Hypothalamus (tissue), 51 donors: ENCODE results near the gene CAPRIN2.

Source experiments
- DNase-seq, 51 donors: peaks; one replicate each; lab custom pipeline; 2025; lab: John Stamatoyannopoulos, UW

CAPRIN2 gene

DNA sequence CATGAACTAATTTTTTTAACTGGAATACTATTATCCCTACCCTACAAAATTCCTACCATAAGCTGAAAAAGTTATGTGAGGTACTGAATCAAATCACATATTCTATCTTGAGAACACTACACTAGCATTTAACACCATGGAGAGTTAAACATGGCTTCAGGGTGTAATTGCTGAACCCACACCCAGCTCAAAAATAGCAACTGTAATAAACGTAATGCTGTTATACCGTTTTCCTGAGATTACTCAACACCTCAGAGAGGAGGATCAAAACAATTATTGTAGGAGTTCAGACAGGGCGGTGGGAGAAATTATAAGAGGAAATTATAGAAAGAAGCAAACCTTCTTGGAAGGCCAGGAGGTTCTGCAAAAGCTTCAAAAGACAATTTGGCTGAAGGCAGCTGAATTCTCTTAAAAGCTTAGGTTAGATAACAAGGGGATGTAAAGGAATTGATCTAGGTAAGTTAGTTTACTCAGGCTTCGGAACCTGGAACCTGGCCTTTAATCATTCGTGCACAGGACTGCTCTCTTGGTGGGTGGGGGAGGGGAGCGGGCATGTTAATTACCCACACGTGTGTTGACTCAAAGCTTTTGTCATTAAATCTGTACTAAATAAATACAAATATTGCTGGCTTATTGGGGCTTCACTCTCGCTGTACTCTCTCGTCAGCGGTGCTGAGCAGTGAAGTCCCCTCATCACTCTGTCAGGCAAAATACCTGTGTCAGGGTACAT is 47.0 kb downstream of the CAPRIN2 start:
- peak in 1 of 51 donors; percentile 25 for DNase-seq

DNA sequence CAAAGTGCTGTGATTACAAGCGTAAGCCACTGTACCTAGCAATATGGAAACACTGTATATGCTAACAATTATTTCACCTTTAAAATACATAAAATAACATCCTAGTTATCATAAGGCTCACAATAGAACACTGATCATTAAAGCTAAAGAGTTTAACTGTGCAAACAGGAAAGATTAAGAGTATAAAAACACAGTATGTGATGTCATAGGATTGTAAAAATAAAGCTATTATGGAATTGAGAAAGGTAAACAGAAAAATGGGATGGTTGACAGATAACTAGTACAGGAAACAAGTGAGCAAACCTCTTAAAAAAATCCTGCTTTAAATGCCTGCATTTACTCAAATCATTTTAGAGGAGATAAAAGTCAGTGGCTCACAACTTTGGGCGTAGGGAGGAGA is 48.3 kb downstream of the CAPRIN2 start:
- no peak for DNase-seq

DNA sequence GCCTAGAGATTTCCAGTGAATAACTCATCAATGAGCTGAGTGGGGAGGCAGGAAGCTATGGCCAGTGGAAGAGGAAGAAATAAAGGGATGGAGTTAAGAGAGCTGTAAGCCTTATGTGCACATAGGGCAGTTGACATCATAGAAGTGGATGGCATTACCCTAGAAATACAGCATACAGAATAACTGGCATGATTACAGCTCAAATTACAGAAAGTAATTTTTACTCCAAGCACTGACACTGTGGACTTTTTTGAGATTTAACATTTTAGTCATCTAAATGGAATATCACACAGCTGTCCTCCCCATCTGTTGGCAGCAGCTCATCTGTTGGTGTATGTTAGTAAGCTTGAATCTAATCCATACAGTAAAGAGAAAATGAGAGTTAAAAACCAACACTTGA is 53.7 kb downstream of the CAPRIN2 start:
- peak in 1 of 51 donors; percentile 7 for DNase-seq

DNA sequence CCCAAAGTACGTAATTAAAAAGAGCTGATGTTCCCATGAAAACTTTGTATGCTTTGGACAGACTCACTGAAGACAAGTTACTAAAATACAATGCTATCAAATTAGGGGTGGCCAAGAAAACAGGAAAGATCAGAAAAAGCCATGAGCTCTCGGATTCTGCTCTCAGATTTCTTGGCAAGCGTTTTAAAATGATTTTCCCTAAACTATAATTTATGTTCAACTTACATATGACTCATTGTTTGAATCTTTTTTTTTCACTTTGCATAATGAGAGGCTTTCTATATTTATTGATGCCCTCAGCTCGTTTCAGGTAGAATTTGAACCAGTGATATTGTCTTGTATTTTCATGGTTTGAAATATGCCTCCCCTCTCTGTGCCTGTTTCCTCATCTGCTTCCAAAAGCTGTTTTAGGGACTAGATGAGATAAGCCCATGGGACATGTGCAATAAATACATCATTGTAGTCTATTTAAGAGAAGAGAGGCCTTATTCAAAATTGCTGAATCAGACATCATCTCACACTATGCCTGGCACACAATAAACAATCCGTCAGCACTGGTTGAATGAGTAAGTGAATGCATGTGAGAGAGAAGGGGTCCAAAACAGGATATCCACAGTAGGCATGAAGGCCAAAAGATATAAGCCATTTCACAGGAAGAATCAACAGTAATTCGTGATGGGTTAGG is 54.4 kb downstream of the CAPRIN2 start:
- DNase-seq: peak in 1 of 51 donors; percentile 15

DNA sequence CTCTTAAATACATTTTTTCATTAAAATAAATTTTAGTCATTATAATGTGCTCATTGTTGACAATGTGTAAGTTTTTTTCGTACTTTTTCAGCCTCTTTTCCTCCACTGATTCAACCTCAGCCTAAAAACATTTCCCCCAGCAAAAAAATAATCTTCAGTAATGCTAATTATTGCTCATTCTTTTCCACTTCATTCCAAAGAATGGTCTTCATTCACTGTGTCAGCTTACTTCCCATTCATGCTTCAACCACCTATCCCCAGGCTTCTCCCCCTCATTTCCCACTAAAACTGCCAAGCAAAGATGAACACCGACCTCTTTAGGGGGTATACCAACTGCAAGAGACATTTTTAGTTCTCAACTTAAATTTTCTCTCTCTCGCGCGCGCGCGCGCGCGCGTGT is 56.4 kb downstream of the CAPRIN2 start:
- no peak for DNase-seq

DNA sequence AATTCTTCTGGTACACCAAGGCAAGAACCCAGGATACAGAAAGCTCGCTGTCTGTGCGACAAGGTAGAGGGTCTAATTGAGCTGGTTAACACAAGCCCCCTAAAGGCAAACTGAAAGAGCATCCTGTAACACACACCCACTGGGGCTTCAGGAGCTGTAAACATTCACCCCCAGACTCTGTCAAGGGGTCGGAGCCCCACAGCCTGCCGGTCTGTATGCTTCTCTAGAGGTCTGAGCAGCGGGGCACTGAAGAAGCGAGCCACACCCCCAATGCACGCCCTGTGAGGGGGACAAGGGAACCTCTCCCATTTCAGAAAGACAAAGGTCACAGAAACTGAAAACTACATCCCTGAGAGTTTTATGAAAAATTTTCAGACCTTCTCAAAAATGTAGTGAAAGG is 57.8 kb downstream of the CAPRIN2 start:
- no peak for DNase-seq

DNA sequence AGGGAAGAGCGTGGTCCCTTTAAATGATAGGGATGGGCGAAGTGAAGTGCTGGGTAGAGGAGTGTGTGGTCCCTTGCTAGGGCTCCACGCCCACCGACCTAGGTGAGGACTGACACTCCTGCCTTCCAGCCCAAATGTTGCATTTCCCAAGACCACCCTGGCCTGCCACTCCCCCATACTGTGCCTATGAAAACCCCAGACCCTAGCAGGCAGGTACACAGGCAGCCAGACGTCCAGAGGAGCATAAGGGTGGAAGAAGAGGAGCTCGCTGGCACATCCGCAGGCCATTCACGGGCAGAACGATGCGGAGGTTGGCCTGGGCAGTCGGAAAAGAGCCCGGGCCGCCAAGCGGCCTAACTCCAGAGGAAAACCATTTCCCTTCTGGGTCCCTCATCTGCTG is 58.3 kb downstream of the CAPRIN2 start:
- DNase-seq: peak in 2 of 51 donors; percentile 2 to 4

DNA sequence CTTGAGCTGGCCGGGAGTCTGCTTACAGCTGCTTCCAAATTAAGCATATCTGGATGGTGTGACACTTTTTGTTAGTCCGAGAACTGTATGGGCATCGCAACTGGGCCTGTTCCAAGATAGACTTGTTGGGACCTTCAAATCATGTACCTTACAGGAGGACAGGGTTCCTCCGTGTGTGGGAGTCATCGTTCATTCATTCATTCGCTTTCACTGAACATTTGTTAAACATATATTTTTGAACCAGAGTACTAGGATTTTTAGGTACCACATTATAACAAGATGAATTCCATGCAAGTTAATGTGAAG is 58.7 kb downstream of the CAPRIN2 start:
- DNase-seq: no peak

DNA sequence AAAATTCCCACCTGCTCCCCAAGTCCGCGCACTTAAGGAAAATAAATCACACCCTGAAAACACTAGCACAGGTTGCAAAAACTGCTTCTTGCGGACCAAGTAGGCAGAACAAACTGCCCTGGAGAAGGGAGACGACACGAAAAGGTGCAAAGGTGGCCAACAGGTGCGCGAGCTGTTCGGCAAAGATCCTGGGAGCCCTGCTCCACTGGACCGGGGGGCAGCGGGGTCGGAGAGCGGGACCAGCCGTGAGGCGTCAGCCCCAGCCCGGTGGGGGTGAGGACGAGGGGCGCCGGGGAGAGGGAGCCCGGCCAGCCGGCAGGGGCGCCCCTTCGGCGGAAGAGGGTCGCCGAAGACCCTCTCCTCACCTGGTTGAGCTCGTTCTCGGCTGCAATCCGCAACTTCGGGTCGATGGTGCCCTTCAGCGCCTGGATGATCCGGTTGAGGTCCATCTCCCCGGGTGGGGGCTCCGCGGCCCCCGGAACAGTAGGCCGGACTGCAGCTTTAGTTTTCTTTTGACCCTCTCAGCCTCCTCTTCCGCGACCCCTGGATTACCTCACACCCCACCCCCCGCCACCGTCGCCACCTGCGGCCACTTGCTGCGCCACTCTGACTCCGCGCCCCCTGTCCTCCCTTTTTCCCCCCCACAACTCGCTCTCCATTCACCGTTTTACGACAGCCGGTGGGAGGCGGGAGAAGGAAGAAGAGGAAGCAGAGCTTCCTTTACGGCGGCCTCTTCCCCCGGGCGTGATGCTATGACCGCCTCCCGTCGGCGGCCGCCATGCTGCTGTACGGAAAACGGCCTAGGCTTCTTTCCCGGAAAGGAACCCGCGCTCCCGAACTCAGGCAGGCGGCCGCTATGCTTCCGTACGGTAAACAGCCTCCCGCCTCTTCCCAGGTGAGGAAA is 59.3 kb downstream of the CAPRIN2 start, which contains the start of gene IPO8:
TSS of gene IPO8 (minus strand) at position 671 of the 904 bp plus-strand sequence. CDS start at position 449, 222 bp downstream.
- peak; percentile 26 to 94 (median 83) for DNase-seq

DNA sequence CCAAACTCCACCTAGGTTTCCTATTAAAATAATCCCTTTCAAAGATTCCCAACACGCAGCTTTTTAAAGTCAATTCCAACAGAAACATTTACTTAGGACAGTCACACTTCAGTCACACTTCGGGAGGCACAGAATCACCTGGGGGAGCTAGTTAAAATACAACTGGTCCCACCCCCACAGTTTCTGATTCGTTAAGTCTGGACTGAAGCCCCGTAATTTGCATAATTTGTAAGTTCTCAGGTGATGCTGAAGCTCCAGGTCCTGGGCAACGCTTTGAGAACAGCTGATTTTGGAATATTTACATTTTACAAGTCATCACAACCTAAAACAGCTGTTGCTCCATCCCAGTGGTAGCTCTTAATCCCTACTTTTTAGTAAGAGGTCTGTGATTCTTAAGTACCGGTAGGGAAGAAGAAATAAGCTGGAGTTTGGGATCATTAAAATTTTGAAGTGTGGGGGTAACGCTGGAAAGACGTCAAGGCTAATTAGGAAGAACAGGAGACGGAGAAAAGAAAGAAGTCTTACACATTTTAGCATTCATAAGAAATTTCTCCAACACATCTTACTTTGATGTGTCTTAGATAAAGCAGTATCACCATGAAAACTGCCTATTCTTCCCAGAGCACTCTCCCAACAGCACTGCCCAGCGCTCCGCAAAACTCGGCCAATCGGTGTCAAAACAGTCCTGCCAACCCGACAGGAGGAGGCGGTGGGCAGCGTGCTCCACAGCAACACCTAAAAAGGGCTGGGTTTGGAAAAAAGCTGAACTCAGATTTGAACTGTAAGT is 60.1 kb downstream of the CAPRIN2 start:
- DNase-seq: peak in 25 of 51 donors; percentile 6 to 50 (median 37)

DNA sequence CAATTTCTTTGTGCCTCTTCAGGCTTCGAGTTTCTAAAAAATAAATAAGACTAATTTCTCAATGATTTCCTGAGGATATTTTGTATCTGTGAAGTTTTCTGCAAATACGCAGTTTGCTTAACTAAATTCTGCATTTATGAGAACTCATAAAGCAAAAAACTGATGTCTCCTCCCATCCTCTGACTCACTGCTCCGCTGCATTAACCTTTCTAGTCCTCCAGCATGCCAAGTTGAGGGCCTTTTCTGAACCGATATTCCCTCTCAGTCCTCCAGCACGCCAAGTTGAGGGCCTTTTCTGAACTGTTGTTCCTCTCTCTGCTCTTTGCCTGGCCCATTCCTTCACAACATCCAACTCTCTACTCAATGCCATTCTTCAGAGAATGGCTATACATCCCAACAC is 62.3 kb downstream of the CAPRIN2 start:
- DNase-seq: no peak

DNA sequence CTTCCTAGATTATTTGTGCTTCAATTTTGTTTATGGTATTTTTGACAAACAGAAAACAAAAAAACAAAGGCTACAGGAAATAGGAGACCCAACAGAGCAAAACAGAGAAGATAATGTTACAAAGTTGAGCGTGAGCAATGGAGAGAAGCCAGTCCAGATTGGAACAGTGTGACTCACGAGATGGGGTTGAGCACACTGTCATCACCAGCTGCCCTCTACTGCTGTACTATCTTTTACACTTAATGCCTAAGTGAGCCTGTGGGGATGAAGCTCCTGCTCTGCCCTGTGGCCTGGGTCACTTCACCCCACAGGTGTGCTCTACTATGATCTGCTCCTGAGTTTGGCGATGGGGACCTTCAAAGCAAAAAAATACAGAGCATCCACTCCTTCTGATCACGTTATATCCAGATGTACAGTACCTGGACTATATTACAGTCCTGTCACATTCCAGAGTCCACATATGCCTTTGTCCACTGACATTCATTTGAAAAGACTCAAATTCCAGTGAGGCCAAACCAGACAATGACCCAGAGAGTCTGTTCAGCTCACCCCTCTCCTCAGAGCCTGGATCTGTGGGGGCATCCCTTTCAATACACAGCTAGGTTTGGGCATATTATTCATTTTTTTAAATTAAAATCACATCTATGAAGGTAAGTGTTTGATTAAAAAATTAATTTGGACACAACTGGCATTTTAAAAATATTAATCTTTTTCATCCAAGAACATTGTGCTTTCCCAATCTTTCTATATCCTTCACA is 63.5 kb downstream of the CAPRIN2 start:
- no peak for DNase-seq

DNA sequence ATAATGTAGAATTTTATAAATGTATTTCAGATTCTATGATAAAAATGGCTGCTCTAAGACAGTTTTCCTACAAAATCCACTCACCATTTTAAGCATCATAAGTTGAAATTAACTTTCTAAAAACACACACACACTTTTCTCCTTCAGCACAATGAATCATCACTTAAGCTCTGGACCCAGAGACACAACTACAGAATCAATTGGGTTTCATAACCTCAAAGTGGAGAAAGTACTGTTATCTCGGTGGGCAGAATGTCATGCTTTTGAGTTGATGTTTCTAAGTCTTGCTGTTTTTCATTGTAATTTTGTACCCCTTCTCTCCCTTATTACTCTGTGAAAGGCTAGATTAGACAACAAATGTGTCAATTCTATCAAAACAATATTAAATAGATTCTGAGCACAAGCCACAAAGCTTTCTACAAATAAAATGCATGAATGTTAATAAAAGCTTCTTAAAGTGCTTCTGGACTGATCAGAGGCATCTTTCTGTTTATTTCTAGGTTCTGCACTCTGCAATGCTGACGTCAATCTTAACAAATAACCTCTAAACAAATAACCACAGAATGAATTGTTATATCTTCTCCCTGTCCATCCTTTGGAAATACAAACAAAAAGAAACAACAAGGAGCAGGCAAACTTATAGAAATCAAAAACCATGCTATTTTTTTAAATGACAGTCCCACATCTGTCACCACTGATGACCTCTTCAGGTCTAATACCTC is 67.3 kb downstream of the CAPRIN2 start:
- DNase-seq: no peak

DNA sequence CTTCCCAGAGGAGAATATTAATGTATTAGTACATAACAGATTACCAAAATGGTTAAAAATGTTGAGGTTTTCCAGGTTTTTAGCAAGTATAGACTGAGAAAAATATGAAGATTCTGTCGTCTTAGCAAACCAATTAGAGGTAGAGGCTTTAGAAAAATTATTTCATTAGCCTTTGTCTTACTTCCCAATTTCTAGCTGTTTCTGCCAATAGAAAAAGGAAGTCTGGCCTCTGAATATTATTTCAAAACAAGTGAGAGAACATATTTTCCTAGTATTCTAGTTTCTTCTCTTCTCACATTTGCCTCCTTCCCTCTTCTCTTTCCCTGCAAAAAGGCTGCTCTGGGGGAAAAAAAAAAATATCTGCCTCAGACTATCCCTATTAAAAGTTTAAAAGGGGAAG is 75.5 kb downstream of the CAPRIN2 start:
- DNase-seq: no peak

DNA sequence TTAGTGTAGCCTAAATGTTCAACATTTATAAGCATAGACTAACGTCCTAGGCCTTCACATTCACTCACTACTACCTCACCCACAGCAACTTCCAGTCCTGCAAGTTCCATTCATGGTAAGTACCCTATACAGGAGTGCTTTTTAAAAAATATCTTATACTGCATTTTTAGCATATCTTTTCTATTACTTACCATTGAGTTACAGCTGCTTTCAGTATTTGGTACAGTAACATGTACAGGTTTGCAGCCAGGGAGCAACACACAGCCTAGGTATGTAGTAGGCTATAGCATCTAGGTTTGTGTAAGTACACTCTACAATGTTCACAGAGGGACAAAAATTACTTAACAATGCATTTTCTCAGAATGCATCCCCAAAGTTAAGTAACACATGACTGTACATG is 76.5 kb downstream of the CAPRIN2 start:
- DNase-seq: no peak

DNA sequence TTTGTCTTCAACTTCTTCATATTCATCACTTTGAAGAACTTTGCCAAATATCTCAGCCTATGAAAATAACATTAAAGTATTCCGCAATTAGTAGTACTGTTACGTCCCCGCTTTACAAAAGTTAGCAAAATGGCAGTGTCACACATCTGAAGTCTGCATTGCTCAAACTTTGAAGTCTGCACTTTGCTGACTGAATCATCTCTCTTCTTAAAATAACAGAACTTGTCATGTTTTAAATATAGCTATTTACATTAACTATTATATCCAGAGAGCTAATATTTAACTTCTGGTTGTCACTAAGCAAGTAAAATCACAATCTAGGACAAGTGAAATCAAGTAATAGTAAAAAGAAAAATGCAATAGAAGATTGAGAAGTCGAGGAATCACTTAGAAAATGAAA is 93.5 kb downstream of the CAPRIN2 start:
- DNase-seq: no peak
